Medulla oblongata (tissue), 1 donor: Measurements from ENCODE around the gene CTRB2.

Experiments used
- DNase-seq: peaks from one replicate; pipeline ENCODE4 v3.0.0-alpha.2; 2015; ENCODE audit errors: extremely low spot score

Gene CTRB2

DNA sequence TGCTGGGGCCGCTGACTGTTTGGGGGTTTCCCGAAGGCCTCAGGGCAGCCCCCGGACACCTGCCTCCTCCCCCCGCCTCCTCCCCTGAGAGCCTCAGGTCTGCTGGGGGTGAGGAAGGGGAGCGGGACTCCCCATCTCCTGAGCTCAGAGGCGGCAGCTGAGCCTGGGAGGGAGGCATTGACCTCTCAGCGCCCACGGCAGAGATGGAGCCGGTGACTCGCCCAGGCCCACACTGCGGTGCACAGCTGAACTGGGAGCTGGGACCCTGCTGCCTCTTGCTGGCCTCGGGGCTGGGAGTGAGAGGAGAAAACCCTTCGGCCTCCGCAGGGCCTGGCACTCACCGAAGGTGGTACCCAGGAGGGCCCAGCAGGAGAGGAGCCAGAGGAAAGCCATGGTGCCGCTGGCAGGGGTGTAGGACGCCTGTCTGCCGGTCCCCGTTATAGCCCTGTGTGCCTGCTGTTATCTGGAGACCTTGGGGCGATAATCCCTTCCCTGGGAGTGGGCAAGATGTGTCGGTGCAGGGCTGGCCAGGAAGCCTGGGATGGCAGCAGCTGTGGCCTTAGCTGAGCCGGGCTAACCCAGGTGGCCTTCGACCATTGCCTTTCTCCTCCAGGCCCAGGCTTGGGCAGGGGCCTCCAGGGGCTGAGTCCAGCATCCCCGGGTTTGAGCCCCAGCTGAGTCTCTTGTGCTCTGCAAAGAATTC lies at the start of gene CTRB2:
TSS of gene CTRB2 (minus strand) at position 413 of the 703 bp plus-strand sequence. CDS start at position 393, 20 bp downstream.
- DNase-seq, result no peak

GRCh38 chr16:75256059-75256571 lies 49.2 kb upstream of the CTRB2 start:
- DNase-seq, result peak; percentile 49

DNA sequence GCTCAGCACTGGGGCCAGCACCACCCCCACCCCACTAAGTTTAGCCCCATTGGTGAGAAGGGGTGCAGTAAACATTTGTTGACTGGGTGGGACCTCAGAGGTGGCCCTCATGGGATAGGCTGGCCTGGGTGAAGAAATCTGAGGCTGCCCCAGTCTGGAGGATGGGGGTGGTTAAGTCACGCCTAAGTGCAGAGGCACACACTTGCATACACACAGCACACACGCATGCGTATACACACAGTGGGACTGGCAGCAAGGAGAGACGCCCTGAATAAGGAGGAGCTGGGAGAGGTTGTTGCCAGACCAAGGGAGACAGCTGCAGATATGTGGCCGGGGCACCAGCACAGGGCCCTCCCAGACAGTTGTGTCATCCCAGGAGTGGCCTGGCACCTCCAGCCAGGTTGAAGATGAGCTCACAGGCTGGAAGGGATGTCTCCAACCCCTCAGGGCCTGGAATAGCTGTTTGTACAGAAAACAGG lies 47.4 kb upstream of the CTRB2 start:
- no peak for DNase-seq

DNA sequence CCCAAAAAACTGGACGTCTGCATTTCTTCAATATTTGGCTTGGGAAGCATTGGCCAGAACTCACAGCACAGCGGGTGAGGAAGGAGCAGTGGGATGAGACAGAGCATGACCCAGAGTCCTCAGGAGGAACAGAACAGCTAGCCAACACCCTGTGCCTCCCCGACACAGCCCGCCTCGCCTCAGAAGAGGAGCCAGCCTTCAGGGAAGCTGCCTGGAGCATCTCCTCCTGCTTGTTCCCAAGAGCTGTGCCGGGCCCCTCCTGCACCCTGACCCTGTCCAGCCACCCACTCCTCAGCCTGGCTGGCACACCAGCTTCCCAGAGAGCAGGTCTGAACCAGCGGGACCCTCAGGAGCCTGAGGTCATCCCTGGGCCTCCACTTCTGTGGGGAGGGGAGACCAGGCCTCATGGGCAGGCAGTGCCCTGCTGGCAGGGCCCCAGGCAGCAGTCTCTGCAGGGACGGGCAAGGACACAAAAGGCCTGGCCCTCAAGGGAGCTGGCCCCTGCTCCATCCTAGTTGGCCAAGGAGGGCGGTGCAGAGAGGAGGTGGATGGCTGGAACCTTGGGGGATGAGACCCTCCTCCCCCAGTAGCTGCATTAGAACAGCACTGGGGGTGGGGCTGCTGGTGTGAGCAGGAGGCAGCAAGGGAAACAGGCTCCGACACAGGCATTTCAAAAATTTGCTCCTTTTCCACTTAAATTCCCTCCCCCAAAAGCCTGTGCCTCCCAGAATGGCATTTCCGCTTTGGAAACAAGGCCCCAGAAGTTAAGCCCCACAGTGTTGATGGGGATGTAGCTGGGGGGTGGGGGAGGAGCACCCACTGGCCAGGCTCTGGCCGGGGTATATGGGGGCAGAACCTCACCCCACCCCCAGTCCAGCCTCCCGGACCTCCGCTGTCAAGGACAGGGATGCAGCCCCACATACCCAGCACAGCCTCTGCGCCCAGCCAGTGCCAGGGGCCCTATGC lies 46.3 kb upstream of the CTRB2 start:
- peak; percentile 47 for DNase-seq

DNA sequence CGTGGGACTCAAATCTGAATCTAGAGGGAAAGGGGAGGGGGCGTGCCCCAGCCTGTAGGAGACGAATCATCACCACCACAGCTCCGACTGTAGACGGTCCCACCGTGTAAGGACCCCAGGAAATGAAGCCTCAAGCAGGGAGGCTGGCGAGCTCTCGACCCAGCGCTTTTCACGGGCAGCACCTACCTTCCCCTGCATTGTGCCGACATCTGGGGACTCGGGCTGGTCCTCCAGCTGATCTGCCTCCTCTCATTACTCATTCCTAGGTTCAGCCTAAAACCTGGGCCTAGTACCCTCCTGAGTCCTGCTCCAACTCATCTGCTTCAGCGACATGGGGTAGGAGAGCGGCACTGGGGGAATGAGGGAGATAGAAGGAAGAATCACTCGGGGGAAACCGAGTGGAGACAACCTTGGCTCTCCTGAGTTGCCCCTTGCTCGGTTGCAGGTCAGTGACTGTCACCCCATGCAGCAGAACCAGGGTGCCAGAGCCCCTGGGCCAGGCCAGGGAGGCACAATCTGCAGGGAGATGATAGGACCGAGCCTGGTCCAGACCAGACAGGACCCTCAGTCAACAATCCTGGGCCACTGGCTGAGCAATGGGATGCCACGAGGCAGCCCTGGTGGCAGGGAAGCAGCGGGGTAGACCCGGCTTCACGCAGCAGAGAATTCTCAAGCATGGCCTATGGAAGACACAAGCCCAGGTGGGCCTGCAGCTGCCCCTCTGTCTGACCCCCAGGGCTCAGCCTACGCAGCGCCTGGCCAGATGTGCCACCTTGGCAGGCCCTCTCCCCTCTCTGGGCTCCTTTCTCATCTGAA lies 45.3 kb upstream of the CTRB2 start:
- no peak for DNase-seq

- peak; percentile 86 for DNase-seq
Observed at GRCh38 chr16:75251280-75252048, 44.5 kb upstream of the CTRB2 start, which contains the start of gene BCAR1. BCAR1 (minus strand) TSS chr16:75251624; CDS start chr16:75251482, 142 bp downstream.

DNA sequence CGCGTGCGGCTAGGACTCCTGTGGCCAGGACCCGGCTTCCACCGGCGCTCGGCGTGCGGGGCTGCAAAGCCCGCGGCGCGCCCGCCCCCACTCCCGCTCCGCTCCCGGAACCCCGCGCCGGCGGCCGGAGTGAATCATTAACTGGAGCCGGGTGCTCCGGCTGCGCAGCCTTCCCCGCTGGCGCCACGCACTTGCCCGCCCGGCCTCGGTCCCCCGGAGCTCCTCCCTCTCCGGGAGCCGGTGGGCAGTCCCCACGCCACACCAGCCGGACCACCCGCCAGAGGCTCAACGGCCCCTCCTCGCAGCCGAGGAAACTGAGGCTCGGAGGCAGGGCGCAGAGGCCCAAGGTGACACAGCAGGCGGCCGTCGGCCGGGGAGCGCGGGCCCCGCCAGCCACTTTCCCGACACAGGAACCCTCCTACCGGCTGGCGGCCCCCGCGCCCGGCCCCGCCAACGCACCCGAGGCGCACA lies 43.9 kb upstream of the CTRB2 start:
- DNase-seq, result no peak

GRCh38 chr16:75250089-75250808 lies 43.3 kb upstream of the CTRB2 start:
- DNase-seq, result no peak

DNA sequence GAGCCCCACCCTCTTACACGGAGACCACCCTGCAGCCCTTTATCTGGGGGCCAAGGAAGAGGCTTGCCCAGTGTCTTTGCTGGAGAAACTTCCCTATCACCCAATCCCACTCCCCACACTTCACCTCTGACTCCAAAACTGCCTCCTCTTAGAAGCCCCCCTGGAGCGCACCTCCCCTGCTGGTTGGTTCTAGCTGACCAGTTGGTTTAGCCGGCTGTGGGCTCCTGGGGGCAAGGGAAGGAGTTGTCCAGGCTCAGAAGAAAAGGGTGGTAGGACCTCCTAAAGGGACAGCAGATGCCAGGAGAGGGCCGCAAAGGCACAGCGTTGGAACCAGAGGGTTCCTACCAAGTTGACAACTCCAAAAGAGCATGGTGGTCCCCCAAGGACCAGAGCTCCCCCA lies 42.5 kb upstream of the CTRB2 start:
- no peak for DNase-seq

DNA sequence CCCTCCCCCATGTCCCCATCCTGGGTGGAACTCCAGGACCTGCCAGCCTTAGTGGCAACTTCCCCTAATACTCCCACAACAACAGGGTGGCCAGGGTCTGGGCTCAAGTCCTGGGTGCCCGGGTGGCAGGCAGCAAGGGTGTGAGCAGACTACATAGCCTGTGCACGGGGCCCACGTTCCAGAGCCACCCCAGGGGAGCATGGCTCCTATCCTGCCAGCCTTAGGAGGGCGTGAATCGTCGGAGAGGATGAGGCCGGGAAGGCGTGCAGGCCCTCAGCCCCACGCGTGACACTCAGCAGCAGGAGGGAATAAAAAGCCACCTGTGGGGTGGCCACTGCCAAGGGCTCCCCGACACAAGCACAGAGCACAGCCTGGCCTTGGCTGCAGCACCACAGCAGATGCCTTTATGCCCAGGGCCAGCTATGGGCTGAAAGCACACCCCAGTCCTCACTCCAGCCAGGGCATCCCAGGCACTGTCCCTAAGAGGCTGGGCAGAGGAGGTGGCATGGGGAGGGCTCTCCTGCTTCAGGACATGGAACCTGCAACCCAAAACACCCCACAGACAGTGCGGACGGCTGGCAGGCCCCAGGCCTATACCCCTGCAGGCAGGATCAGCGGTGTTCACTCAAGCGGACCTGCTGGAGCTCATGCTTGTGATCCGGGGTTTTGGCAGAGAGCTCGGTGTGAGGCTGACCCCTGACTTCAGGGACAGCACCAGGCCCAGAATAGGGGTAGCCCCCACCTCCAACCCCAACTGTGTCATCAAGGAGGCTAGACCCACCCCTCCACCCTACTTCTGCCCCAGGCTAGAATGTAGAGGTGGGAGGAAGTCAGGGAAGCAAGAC lies 41.8 kb upstream of the CTRB2 start:
- DNase-seq, result peak; percentile 43

GRCh38 chr16:75248142-75248535 lies 41.2 kb upstream of the CTRB2 start:
- DNase-seq, result peak; percentile 91

- peak; percentile 90 for DNase-seq
Observed at GRCh38 chr16:75247249-75247648, 40.3 kb upstream of the CTRB2 start.

- no peak for DNase-seq
Observed at GRCh38 chr16:75246504-75247205, 39.7 kb upstream of the CTRB2 start.

- DNase-seq, result peak; percentile 97
Observed at GRCh38 chr16:75244844-75245758, 38.1 kb upstream of the CTRB2 start.

GRCh38 chr16:75244225-75244809 lies 37.4 kb upstream of the CTRB2 start:
- DNase-seq, result peak; percentile 59

GRCh38 chr16:75243667-75244224 lies 36.8 kb upstream of the CTRB2 start:
- DNase-seq, result no peak
